Renal pelvis (tissue), 4 donors: ENCODE results near the gene LSM14A. TPM values are rescaled to one million over a fixed set of nuclear protein-coding genes. Genes with fewer than 3 reads are reported as not detected.
"Not testable (repeated sequence)": the region's sequence is repeated elsewhere in the genome, so short reads cannot be mapped to it uniquely, and the experiment has no call there.

Experiments
- DNase-seq: peaks from one replicate; pipeline ENCODE4 v3.0.0-alpha.2; 2013
- polyA plus RNA-seq, 3 donors: library from polyadenylated mRNA; unstranded; fragments of 120-200 nt; gene quantifications; one replicate each; pipeline ENCODE4 v1.2.1, GENCODE V29; 2013; ENCODE audit not compliant: insufficient read length in 3 of 3

The LSM14A gene
- polyA plus RNA-seq, 3 donors = 155 to 179 (median 178) TPM

DNA sequence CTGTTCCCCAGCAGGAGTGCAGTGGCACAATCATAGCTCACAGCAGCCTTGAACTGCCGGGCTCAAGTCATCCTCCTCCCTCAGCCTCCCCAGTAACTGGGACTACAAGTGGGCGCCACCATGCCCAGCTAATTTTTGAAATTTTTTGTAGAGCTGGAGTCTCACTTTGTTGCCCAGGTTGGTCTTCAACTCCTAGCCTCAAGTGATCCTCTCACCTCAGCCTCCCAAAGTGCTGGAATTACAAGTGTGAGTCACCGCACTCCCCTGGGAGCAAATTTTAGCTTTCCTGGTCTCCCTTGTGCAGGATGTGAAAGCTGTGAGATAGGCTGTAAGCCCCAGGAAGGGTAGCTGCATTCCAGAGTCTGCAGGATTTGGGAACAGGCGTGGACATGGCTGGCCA lies 76.6 kb downstream of the LSM14A start:
- DNase-seq = no peak

- not testable (repeated sequence) for DNase-seq
Measured at GRCh38 chr19:34253167-34253566, 80.9 kb downstream of the LSM14A start.

GRCh38 chr19:34253681-34254045 lies 81.4 kb downstream of the LSM14A start:
- not testable (repeated sequence) for DNase-seq

- peak; percentile 90 for DNase-seq
Measured at GRCh38 chr19:34254046-34254697, 81.9 kb downstream of the LSM14A start, which contains the start of gene GARRE1. GARRE1 (plus strand) TSS chr19:34254554; CDS start chr19:34300474, 45,920 bp downstream.

DNA sequence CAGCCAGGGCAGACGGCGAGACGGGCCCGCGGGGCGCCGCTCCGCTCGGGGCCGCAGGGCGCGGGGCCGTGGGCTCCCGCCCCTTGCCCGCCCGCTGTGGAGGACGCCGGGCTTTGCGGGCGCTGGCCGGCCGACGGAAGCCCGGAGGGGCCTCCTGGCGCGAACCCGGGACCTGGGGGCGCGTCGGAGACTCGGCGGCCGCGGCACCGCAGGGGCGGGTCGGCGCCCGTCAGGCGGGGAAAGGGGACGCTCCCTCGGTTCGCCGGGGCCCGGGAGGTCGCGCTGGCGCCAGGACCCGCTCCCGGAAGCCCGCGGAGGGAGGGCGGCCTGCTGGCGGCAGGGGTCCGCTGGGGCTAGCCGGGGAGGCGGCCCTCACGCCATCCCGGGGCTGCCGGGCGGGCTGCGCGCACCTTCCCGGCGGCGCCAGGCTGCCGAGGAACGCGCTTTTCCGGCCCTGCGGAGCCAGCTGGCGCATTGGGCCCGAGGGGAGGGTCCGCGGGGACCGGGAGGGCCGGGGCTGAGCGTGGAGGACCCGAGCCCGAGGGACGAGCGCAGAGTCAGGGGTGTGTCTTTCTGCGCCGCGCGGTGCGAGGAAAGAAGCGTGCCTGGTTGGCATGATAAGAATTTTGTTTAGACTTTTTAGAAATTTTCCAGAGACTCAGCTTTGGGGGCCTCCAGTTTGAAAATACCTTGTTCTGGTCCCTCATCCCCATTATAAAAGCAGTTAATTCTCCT lies 82.6 kb downstream of the LSM14A start:
- peak; percentile 46 for DNase-seq

DNA sequence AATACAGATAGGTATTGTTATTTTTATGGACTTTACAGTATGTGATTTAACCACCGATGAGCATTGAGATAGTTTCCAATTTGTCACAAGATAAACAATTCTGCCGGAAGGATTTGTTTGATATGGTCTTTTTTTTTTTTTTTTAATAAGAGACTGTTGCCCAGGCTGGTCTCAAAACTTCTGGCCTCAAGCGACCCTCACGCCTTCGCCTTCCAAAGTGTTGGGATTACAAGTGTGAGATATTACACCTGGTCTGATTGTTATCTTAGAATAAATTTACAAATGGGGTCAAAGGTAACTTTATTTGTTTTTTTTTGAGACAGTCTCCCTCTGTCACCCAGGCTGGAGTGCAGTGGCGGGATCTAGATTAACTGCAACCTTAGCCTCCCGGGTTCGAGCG lies 83.2 kb downstream of the LSM14A start:
- DNase-seq = no peak

- DNase-seq = no peak
Measured at GRCh38 chr19:34256835-34257558, 84.7 kb downstream of the LSM14A start.

GRCh38 chr19:34257559-34257924 lies 85.2 kb downstream of the LSM14A start:
- no peak for DNase-seq

GRCh38 chr19:34259367-34260095 lies 87.2 kb downstream of the LSM14A start:
- no peak for DNase-seq

DNA sequence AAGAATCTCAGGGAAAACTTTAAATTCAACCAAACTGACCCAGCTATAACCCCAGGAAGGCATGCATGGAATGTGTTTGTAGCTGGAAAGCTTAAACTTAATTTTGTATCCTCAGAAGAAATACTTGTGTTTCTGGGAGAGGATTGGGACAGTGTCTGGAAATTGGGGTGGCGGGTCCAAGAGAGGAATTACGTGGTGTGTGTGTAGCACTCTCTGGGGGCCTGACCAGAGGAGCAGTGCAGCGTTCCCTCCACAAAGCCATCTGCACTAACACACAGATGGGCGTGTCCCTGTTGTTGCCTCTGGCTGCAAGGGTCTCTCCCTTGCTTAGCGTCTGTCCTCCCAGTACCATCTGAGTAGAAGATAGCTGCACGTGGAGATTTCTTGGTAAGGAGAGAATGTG lies 88.5 kb downstream of the LSM14A start:
- peak; percentile 54 for DNase-seq

DNA sequence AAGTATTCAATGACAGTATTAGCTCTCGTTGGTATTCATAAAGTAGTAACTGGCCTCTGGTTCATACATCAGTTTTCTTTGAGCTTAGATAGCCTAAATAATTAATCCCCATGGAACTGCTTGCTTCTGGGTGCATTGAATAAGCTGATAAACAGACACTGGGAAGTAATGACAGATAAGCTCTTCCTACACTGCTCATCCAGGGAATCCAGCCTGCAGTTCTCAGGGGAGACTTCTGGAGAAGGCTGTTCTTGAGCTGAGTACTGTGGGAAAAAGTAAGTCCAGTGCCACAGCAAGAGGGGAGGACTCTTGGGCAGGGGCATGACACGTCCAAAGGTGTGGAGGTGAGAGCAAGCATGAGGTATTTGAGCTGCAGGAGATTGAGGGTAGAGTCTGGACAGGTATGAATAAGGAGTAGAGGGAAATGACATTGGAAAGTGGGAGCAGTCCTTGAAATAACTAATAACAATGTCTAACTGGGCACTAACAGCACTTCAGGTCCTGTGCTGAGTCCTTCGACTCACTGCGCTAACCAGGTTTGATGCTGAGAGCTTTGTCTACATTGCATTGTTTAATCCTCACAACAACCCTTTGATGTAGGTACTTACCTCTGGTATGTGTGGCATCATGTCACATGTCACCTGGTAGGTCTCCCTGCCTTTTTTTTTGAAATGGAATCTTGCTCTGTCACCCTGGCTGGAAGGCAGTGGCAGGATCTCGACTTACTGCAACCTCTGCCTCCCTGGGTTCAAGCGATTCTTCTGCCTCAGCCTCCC lies 89.2 kb downstream of the LSM14A start:
- DNase-seq = no peak

GRCh38 chr19:34263745-34264237 lies 91.5 kb downstream of the LSM14A start:
- DNase-seq = no peak

GRCh38 chr19:34265221-34265650 lies 92.9 kb downstream of the LSM14A start:
- no peak for DNase-seq

GRCh38 chr19:34269081-34269480 lies 96.8 kb downstream of the LSM14A start:
- no peak for DNase-seq

DNA sequence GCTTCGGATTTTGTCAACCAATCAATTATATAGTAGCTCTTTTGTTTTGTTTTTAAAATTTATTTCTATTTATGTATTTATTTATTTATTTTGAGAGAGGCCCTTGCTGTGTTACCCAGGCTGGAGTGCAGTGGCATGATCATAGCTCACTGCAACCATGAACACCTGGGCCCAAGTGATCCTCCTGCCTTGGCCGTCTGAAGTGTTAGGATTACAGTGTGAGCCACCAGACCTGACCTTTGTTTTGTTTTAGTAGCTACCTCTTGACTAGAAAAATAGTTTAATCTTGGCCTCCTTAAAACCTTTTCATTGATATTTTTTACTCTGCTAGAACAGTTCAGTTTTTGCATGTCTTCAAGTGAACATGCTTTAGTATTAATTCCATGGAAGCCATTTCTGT lies 97.2 kb downstream of the LSM14A start:
- no peak for DNase-seq

- peak; percentile 85 for DNase-seq
Measured at GRCh38 chr19:34269968-34270621, 97.8 kb downstream of the LSM14A start.

- DNase-seq = no peak
Measured at GRCh38 chr19:34273121-34273520, 100.8 kb downstream of the LSM14A start.

DNA sequence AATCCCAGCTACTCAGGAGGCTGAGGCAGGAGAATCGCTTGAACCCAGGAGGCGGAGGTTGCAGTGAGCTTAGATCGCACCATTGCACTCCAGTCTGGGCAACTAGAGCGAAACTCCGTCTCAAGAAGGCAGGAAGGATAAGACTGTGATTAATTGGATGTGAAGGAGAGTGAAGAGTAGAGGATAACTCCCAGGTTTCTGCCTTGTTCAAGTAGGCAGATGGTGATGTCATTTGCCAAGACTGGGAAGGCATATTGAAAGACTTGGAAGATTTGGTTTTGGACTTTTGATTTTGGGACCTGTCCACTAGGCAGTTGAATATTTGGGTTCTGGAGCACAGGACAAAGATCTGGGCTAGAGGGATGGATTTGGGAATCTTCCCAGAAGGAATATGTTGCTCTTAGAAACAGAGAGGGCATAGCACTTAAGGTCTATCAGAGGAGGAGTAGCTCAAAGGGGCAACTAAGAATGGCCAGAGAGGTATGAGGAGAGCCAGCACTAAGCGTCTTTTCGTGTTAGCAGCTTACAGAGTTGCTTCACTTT lies 102.1 kb downstream of the LSM14A start:
- DNase-seq = no peak

- DNase-seq = peak; percentile 26
Measured at GRCh38 chr19:34274827-34275625, 102.7 kb downstream of the LSM14A start.
